ENCODE results near the gene DDX60.

DNA sequence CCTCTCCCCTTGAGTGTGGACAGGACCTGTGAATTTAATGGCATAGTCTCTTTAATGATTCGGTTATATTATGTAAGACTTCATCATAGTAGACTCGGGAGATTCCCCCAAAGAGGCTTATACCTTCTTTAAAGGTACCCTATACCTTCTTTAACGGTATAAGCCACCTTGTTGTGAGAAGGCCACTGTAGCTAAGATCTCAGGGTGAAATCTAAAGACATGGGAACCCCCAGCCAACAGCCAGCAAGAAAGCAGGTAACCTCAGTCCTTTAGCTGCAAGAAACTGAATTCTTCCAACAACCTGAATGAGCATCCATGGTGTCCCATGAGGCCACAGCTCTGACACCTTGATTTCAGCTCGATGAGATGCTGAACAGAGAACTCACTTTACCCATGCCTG is 931 bp downstream of the DDX60 start:
- TF ChIP-seq, protein P1, sequence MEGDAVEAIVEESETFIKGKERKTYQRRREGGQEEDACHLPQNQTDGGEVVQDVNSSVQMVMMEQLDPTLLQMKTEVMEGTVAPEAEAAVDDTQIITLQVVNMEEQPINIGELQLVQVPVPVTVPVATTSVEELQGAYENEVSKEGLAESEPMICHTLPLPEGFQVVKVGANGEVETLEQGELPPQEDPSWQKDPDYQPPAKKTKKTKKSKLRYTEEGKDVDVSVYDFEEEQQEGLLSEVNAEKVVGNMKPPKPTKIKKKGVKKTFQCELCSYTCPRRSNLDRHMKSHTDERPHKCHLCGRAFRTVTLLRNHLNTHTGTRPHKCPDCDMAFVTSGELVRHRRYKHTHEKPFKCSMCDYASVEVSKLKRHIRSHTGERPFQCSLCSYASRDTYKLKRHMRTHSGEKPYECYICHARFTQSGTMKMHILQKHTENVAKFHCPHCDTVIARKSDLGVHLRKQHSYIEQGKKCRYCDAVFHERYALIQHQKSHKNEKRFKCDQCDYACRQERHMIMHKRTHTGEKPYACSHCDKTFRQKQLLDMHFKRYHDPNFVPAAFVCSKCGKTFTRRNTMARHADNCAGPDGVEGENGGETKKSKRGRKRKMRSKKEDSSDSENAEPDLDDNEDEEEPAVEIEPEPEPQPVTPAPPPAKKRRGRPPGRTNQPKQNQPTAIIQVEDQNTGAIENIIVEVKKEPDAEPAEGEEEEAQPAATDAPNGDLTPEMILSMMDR (IDR thresholded peaks at IDR 0.05; ENCODE audit: low read length): no peak
- TF ChIP-seq EZH2 (IDR thresholded peaks at IDR 0.05; ENCODE audit: borderline replicate concordance, low read length): no peak

Data from OCI-LY1 (cell line).